A549 treated with RU486 at 1 μM for 4 hours (cell line): Measurements from ENCODE around the gene MAGI1. TPM values are rescaled to one million over a fixed set of nuclear protein-coding genes. Genes with fewer than 3 reads are reported as not detected.

ENCODE experiments used
- total RNA-seq: library from RNA; stranded (reverse); fragments of 200-300 nt; extraction: Qiagen RNA extraction; gene quantifications from 5 replicates; pipeline ENCODE4 v1.2.3, GENCODE V29; 2022; ENCODE audit warnings: low read depth

Gene MAGI1
- 3.2 to 4.2 TPM (median 4.1 TPM) in 5 replicates for total RNA-seq

DNA sequence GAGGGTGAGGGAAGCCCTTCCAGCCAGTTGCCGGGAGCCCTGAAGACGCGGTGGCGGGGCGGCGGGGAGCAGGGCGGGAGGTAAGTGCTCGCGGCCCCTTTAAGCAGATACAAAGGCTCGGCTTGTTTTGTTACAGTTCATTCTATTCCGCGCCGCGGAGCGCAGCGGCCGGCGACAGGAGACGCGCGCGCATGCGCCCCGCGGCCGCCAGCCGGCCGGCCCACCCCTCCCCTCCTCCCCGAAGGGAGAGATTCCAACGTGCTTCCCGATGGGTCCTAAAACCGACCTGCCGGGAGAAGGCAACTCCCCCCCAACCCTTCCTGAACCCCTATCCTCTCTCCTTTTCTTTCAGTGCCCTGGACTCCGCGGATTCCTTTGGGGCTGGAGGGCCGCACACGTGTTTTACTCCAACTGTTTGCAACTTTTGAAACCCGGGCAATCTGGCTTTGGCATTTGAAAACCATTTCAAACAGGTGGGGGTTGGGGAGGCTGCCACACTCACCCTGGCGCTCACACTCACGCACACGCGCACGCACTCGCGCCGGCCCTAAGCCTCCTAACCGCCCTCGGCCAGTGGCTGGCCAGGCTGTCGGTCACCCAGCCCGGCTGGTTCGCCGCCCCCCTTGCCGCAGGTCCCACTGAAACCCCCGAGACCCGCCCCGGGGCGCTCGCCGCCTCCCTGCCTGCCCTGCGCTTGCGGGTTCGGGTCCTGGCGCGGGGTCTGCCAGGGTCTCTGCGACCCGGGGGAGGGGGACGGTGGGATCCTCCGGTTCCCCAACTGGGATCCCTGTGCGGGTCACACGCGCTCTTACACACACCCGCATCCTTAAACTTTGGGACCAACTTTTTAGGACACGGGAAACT, at the start of gene MAGI1:
Gene MAGI1 (minus strand): TSS at position 193 of the 864 bp plus-strand sequence. CDS start 610 bp downstream, outside the sequence.

Other genes starting within 250 kb of the MAGI1 start
- 18.0 to 21.4 TPM (median 18.8 TPM) in 5 replicates for gene SLC25A26, start 182.1 kb upstream of the MAGI1 start, total RNA-seq